Activated CD8-positive, alpha-beta memory T cell treated with anti-CD3 and anti-CD28 coated beads, Interleukin-2, amount 50 U/mL, for 24 hours (primary cell): ENCODE data around the gene ACTN1.
"Not testable (repeated sequence)": the region's sequence is repeated elsewhere in the genome, so short reads cannot be mapped to it uniquely, and the experiment has no call there.

Source experiments
- DNase-seq: peaks from one replicate; pipeline ENCODE4 v3.0.0-alpha.2; 2020; ENCODE audit errors: extremely low read depth

The ACTN1 gene

GRCh38 chr14:68863610-68864360 lies 115.3 kb downstream of the ACTN1 start:
- DNase-seq: no peak

- peak; percentile 46 for DNase-seq
These were observed 116.0 kb downstream of the ACTN1 start for GRCh38 chr14:68862954-68863594.

- DNase-seq: no peak
These were observed 118.3 kb downstream of the ACTN1 start for GRCh38 chr14:68860771-68861170.

GRCh38 chr14:68857516-68858070 lies 121.5 kb downstream of the ACTN1 start:
- no peak for DNase-seq

- DNase-seq: no peak
These were observed 122.5 kb downstream of the ACTN1 start for GRCh38 chr14:68856572-68856971.

- no peak for DNase-seq
These were observed 124.7 kb downstream of the ACTN1 start for GRCh38 chr14:68854421-68854820.

- no peak for DNase-seq
These were observed 125.4 kb downstream of the ACTN1 start for GRCh38 chr14:68853749-68854148.

- DNase-seq: not testable (repeated sequence)
These were observed 126.6 kb downstream of the ACTN1 start for GRCh38 chr14:68852493-68852892.

- DNase-seq: no peak
These were observed 128.0 kb downstream of the ACTN1 start for GRCh38 chr14:68851078-68851477.

GRCh38 chr14:68849416-68849815 lies 129.7 kb downstream of the ACTN1 start:
- no peak for DNase-seq

- DNase-seq: no peak
These were observed 130.8 kb downstream of the ACTN1 start for GRCh38 chr14:68848253-68848652.

GRCh38 chr14:68847640-68848039 lies 131.5 kb downstream of the ACTN1 start:
- DNase-seq: not testable (repeated sequence)

- no peak for DNase-seq
These were observed 132.6 kb downstream of the ACTN1 start for GRCh38 chr14:68846466-68846865.

- no peak for DNase-seq
These were observed 134.9 kb downstream of the ACTN1 start for GRCh38 chr14:68844210-68844545.

GRCh38 chr14:68843471-68844209 lies 135.5 kb downstream of the ACTN1 start:
- DNase-seq: peak; percentile 36

- DNase-seq: no peak
These were observed 136.8 kb downstream of the ACTN1 start for GRCh38 chr14:68842298-68842697.

GRCh38 chr14:68841016-68841809 lies 137.9 kb downstream of the ACTN1 start:
- DNase-seq: no peak

- DNase-seq: no peak
These were observed 138.6 kb downstream of the ACTN1 start for GRCh38 chr14:68840454-68840853.

GRCh38 chr14:68836082-68836481 lies 143.0 kb downstream of the ACTN1 start:
- DNase-seq: no peak

- no peak for DNase-seq
These were observed 144.3 kb downstream of the ACTN1 start for GRCh38 chr14:68834816-68835215.

GRCh38 chr14:68828698-68829097 lies 150.4 kb downstream of the ACTN1 start:
- DNase-seq: no peak

GRCh38 chr14:68825729-68826128 lies 153.4 kb downstream of the ACTN1 start:
- no peak for DNase-seq
